Osteoblast (primary cell): Measurements from ENCODE around the gene TMPRSS9. TPM values are rescaled to one million over a fixed set of nuclear protein-coding genes. Genes with fewer than 3 reads are reported as not detected.

Experiments
- DNase-seq: peaks from one replicate; pipeline ENCODE4 v3.0.0; 2011; ENCODE audit warnings: low spot score, mixed read lengths; ENCODE audit not compliant: insufficient read length; ENCODE audit errors: missing footprints
- H2AFZ ChIP-seq: 2 replicates; pipeline ENCODE4 v1.6.0; 2011; ENCODE audit warnings: mild to moderate bottlenecking, low read length
- H3K27ac ChIP-seq: 2 replicates; pipeline ENCODE4 v1.5.1; 2011; ENCODE audit warnings: mild to moderate bottlenecking, low read depth, low read length, moderate library complexity
- H3K27me3 ChIP-seq: 2 replicates; pipeline ENCODE4 v1.6.0; 2012; ENCODE audit warnings: mild to moderate bottlenecking, control low read depth, inconsistent platforms, low read length, moderate library complexity; ENCODE audit not compliant: insufficient read depth
- H3K36me3 ChIP-seq: 2 replicates; pipeline ENCODE4 v1.5.1; 2011; ENCODE audit warnings: mild to moderate bottlenecking, low read length, control low read depth, moderate library complexity; ENCODE audit not compliant: insufficient read depth
- H3K4me1 ChIP-seq: 2 replicates; pipeline ENCODE4 v1.5.1; 2011; ENCODE audit warnings: mild to moderate bottlenecking, low read length, control low read depth, moderate library complexity; ENCODE audit not compliant: insufficient read depth
- H3K4me2 ChIP-seq: 2 replicates; pipeline ENCODE4 v1.6.0; 2011; ENCODE audit warnings: mild to moderate bottlenecking, low read length; ENCODE audit not compliant: insufficient read depth
- H3K4me3 ChIP-seq: fragments of 200-600 bp; sonication (generic); 3 replicates; pipeline ENCODE4 v1.5.1; 2012; ENCODE audit warnings: mild to moderate bottlenecking, low read length, inconsistent platforms; ENCODE audit not compliant: insufficient read depth
- H3K79me2 ChIP-seq: 2 replicates; pipeline ENCODE4 v1.6.0; 2012; ENCODE audit warnings: mild to moderate bottlenecking, low read length, control low read depth, inconsistent platforms; ENCODE audit not compliant: insufficient read depth
- H3K9me3 ChIP-seq: 2 replicates; pipeline ENCODE4 v1.5.1; 2011; ENCODE audit warnings: low read depth, low read length, control low read depth
- H4K20me1 ChIP-seq: 2 replicates; pipeline ENCODE4 v1.6.0; 2012; ENCODE audit warnings: mild to moderate bottlenecking, low read length, control low read depth; ENCODE audit not compliant: insufficient read depth
- CTCF ChIP-seq: IDR thresholded peaks from 2 replicates; pipeline ENCODE4 v1.5.1; 2011; ENCODE audit warnings: mild to moderate bottlenecking, low read depth, low read length, moderate library complexity; ENCODE audit errors: extremely low read depth
- total RNA-seq: library from RNA; depleted of rRNA; stranded (reverse); fragments of >200 nt; gene quantifications from 2 replicates; pipeline ENCODE4 v1.2.3, GENCODE V29; 2012

TMPRSS9 gene
- total RNA-seq, 1 donor, result 1.1 TPM

- Histone ChIP-seq H3K27me3 (no peaks in the 10 kb centered on the region), H3K4me1 (no peaks in the 10 kb centered on the region), H3K79me2 (no peaks in the 10 kb centered on the region), H4K20me1 (no peaks in the 10 kb centered on the region), H3K4me3 (no peak overlapping the region), H3K9me3 (peaks cover 2% of the 10 kb centered on the region), H3K27ac (no peak overlapping the region), H2AFZ (no peak overlapping the region), H3K36me3 (no peaks in the 10 kb centered on the region), H3K4me2 (no peak overlapping the region)
- TF ChIP-seq CTCF, result no peak
- peak; percentile 26 for DNase-seq
These were observed 50.0 kb downstream of the TMPRSS9 start for GRCh38 chr19:2410023-2410422.

- Histone ChIP-seq H3K79me2 (no peaks in the 10 kb centered on the region), H3K27ac (no peak overlapping the region), H3K4me1 (no peaks in the 10 kb centered on the region), H3K36me3 (no peaks in the 10 kb centered on the region), H3K4me3 (no peak overlapping the region), H3K4me2 (no peak overlapping the region), H3K9me3 (peaks cover 2% of the 10 kb centered on the region), H2AFZ (no peak overlapping the region), H4K20me1 (peaks cover 2% of the 10 kb centered on the region), H3K27me3 (no peaks in the 10 kb centered on the region)
- DNase-seq, result no peak
- no peak for TF ChIP-seq CTCF
These were observed 51.6 kb downstream of the TMPRSS9 start for GRCh38 chr19:2411709-2412108.

DNA sequence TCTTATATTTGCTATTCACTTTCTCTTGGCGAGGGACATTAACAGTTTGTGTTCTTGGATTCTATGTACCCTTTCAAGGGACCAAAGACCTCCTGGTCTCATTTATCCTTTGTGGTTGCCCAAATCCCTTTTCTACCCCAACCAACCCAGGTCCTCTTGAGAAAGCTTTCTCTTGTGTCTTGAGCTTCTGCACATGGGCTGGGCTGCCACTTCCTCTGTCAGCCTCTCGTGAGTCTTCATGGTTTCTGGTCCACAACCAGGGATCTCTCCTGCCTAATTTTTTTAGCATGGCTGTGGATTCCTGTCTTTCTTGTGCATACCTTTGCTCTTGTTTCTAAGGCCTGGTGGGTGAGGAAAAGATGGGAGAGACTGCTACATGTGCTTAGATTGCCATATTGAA, 52.4 kb downstream of the TMPRSS9 start:
- Histone ChIP-seq H3K27me3 (no peaks in the 10 kb centered on the region), H3K4me1 (no peaks in the 10 kb centered on the region), H4K20me1 (peaks cover 2% of the 10 kb centered on the region), H3K79me2 (no peaks in the 10 kb centered on the region), H3K4me2 (no peak overlapping the region), H3K27ac (no peak overlapping the region), H3K4me3 (no peak overlapping the region), H3K36me3 (peaks cover 3% of the 10 kb centered on the region), H2AFZ (no peak overlapping the region), H3K9me3 (peaks cover 2% of the 10 kb centered on the region)
- TF ChIP-seq CTCF, result no peak
- DNase-seq, result peak; percentile 27

DNA sequence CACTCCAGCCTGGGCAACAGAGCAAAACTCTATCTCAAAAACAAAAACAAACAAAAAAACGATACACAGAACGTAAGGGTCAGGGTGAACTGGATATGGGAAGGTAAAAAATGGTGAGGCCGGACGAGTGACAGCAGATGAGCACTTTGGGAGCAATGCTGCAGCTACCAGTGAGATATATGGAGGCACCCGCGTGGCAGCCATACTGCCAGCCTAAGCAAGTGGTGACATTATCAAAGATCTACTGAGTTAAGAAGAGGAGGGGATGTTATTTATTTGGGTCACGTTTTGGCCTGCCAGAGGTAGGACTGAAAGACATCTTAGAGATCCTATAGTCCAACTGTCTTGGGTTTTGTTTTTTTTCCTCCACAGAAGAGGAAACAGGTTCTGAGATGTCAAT, 53.1 kb downstream of the TMPRSS9 start:
- no peak overlapping the region for H2AFZ ChIP-seq
- peaks cover 2% of the 10 kb centered on the region for H3K9me3 ChIP-seq
- H3K4me1 ChIP-seq, result no peaks in the 10 kb centered on the region
- TF ChIP-seq CTCF, result no peak
- no peak overlapping the region for H3K4me3 ChIP-seq
- no peaks in the 10 kb centered on the region for H3K79me2 ChIP-seq
- peaks cover 2% of the 10 kb centered on the region for H4K20me1 ChIP-seq
- no peaks in the 10 kb centered on the region for H3K27me3 ChIP-seq
- no peak overlapping the region for H3K4me2 ChIP-seq
- no peak overlapping the region for H3K27ac ChIP-seq
- H3K36me3 ChIP-seq, result peaks cover 7% of the 10 kb centered on the region
- DNase-seq, result peak; percentile 5
